Ectodermal cell (in vitro differentiated cells): ENCODE results near the gene CEBPE.

Source experiments
- H3K27ac ChIP-seq: 2 replicates; pipeline ENCODE4 v1.7.0; 2013; ENCODE audit warnings: mild to moderate bottlenecking, low read depth, low read length; ENCODE audit not compliant: insufficient read depth, poor library complexity, severe bottlenecking
- H3K27me3 ChIP-seq: 2 replicates; pipeline ENCODE4 v1.7.0; 2013; ENCODE audit warnings: mild to moderate bottlenecking, low read length; ENCODE audit not compliant: insufficient read depth, control insufficient read depth, poor library complexity, severe bottlenecking
- H3K36me3 ChIP-seq: one replicate; pipeline ENCODE4 v1.7.0; 2013; ENCODE audit warnings: low read length; ENCODE audit not compliant: control insufficient read depth, insufficient read depth
- H3K4me1 ChIP-seq: one replicate; pipeline ENCODE4 v1.7.0; 2013; ENCODE audit warnings: low read length; ENCODE audit not compliant: control insufficient read depth, insufficient read depth
- H3K4me3 ChIP-seq: 2 replicates; pipeline ENCODE4 v1.7.0; 2013; ENCODE audit warnings: low read depth, low read length, control low read depth; ENCODE audit not compliant: insufficient read depth
- H3K9me3 ChIP-seq: 2 replicates; pipeline ENCODE4 v1.7.0; 2013; ENCODE audit warnings: mild to moderate bottlenecking, low read length, moderate library complexity; ENCODE audit not compliant: control insufficient read depth
- WGBS, 2 experiments: methylation state at CpG; one replicate each; pipeline ENCODE4 v1.1.7; 2013; ENCODE audit warnings: missing lambda C conversion rate in 2 of 2; 5-methylcytosine and 5-hydroxymethylcytosine counted together

CEBPE gene

GRCh38 chr14:23123419-23123818 is 4.4 kb upstream of the CEBPE start:
- no peak overlapping the region for H3K4me3 ChIP-seq
- H3K4me1 ChIP-seq = peaks cover 16% of the 10 kb centered on the region
- no peaks in the 10 kb centered on the region for H3K36me3 ChIP-seq
- no peak overlapping the region for H3K27ac ChIP-seq
- no peaks in the 10 kb centered on the region for H3K9me3 ChIP-seq
- H3K27me3 ChIP-seq = no peaks in the 10 kb centered on the region
- WGBS, 2 experiments = 85 to 89% methylated on average over 8 of the region's 8 CpGs

- Histone ChIP-seq H3K4me3 (no peak overlapping the region), H3K36me3 (no peaks in the 10 kb centered on the region), H3K27ac (peak overlapping the region; percentile 16), H3K4me1 (peaks cover 16% of the 10 kb centered on the region), H3K27me3 (no peaks in the 10 kb centered on the region), H3K9me3 (no peaks in the 10 kb centered on the region)
- 86 to 89% methylated on average over 6 of the region's 6 CpGs for WGBS, 2 experiments
Observed at GRCh38 chr14:23122086-23122485, 3.0 kb upstream of the CEBPE start.

GRCh38 chr14:23121361-23121771 is 2.3 kb upstream of the CEBPE start:
- Histone ChIP-seq H3K4me3 (no peak overlapping the region), H3K4me1 (peaks cover 16% of the 10 kb centered on the region), H3K27ac (peak overlapping the region; percentile 16), H3K27me3 (no peaks in the 10 kb centered on the region), H3K9me3 (no peaks in the 10 kb centered on the region), H3K36me3 (no peaks in the 10 kb centered on the region)
- 54 to 59% methylated on average over 6 of the region's 6 CpGs for WGBS, 2 experiments

GRCh38 chr14:23120541-23121251 is 1.6 kb upstream of the CEBPE start:
- 14 to 23% methylated on average over 8 to 9 of the region's 9 CpGs for WGBS, 2 experiments
- Histone ChIP-seq H3K4me1 (peaks cover 16% of the 10 kb centered on the region), H3K9me3 (no peaks in the 10 kb centered on the region), H3K4me3 (no peak overlapping the region), H3K27me3 (no peaks in the 10 kb centered on the region), H3K27ac (peak overlapping the region; percentile 16), H3K36me3 (no peaks in the 10 kb centered on the region)

- H3K27me3 ChIP-seq = no peaks in the 10 kb centered on the region
- H3K4me1 ChIP-seq = peaks cover 16% of the 10 kb centered on the region
- H3K27ac ChIP-seq = no peak overlapping the region
- H3K36me3 ChIP-seq = no peaks in the 10 kb centered on the region
- no peaks in the 10 kb centered on the region for H3K9me3 ChIP-seq
- 74 to 75% methylated on average over 16 of the region's 16 CpGs for WGBS, 2 experiments
- no peak overlapping the region for H3K4me3 ChIP-seq
Observed at GRCh38 chr14:23119363-23120327, 590 bp upstream of the CEBPE start.

GRCh38 chr14:23117371-23118020 is 1.6 kb downstream of the CEBPE start:
- Histone ChIP-seq H3K27ac (no peak overlapping the region), H3K4me3 (no peak overlapping the region), H3K36me3 (no peaks in the 10 kb centered on the region), H3K27me3 (no peaks in the 10 kb centered on the region), H3K4me1 (peaks cover 27% of the 10 kb centered on the region), H3K9me3 (no peaks in the 10 kb centered on the region)
- 91 to 94% methylated on average over 32 of the region's 32 CpGs for WGBS, 2 experiments

- no peak overlapping the region for H3K4me3 ChIP-seq
- 94 to 95% methylated on average over 5 of the region's 5 CpGs for WGBS, 2 experiments
- H3K4me1 ChIP-seq = peaks cover 21% of the 10 kb centered on the region
- no peaks in the 10 kb centered on the region for H3K36me3 ChIP-seq
- no peaks in the 10 kb centered on the region for H3K9me3 ChIP-seq
- H3K27ac ChIP-seq = no peak overlapping the region
- no peaks in the 10 kb centered on the region for H3K27me3 ChIP-seq
Observed at GRCh38 chr14:23115918-23116317, 3.1 kb downstream of the CEBPE start.

GRCh38 chr14:23115039-23115731 is 3.9 kb downstream of the CEBPE start:
- no peak overlapping the region for H3K4me3 ChIP-seq
- no peak overlapping the region for H3K27ac ChIP-seq
- no peaks in the 10 kb centered on the region for H3K27me3 ChIP-seq
- WGBS, 2 experiments = 91 to 94% methylated on average over 10 of the region's 10 CpGs
- peaks cover 21% of the 10 kb centered on the region for H3K4me1 ChIP-seq
- no peaks in the 10 kb centered on the region for H3K36me3 ChIP-seq
- no peaks in the 10 kb centered on the region for H3K9me3 ChIP-seq

GRCh38 chr14:23114669-23115038 is 4.4 kb downstream of the CEBPE start:
- no peaks in the 10 kb centered on the region for H3K27me3 ChIP-seq
- H3K27ac ChIP-seq = no peak overlapping the region
- H3K9me3 ChIP-seq = no peaks in the 10 kb centered on the region
- H3K36me3 ChIP-seq = no peaks in the 10 kb centered on the region
- H3K4me3 ChIP-seq = no peak overlapping the region
- WGBS, 2 experiments = 67 to 86% methylated on average over 4 of the region's 4 CpGs
- H3K4me1 ChIP-seq = peaks cover 18% of the 10 kb centered on the region
